Left lobe of liver (tissue), 2 donors: Measurements from ENCODE around the gene ULK4. TPM values are rescaled to one million over a fixed set of nuclear protein-coding genes. Genes with fewer than 3 reads are reported as not detected.
A peak's percentile ranks its signal among the peaks of the same experiment; 100 is the strongest.
"Not testable (repeated sequence)": the region's sequence is repeated elsewhere in the genome, so short reads cannot be mapped to it uniquely, and the experiment has no call there.

ENCODE experiments used
- ATAC-seq: fragments of 200-7000 bp; cut with Tn5 transposase; one replicate; pipeline ENCODE4 v1.9.1; 2020; ENCODE audit warnings: mild to moderate bottlenecking, moderate library complexity
- DNase-seq: peaks from one replicate; pipeline ENCODE4 v3.0.0-alpha.2; 2020; ENCODE audit warnings: low spot score
- total RNA-seq: library from RNA; stranded (reverse); gene quantifications from one replicate; pipeline ENCODE4 v1.2.1, GENCODE V29; 2021
- donor health status: DM: no; HTN: no; CAD: no; lungs with moderate emphysema.
- donor health status: DM: no; HTN: yes; CAD: no.

Gene ULK4
- total RNA-seq, 1 donor from 2014 or later: 2.3 TPM

DNA sequence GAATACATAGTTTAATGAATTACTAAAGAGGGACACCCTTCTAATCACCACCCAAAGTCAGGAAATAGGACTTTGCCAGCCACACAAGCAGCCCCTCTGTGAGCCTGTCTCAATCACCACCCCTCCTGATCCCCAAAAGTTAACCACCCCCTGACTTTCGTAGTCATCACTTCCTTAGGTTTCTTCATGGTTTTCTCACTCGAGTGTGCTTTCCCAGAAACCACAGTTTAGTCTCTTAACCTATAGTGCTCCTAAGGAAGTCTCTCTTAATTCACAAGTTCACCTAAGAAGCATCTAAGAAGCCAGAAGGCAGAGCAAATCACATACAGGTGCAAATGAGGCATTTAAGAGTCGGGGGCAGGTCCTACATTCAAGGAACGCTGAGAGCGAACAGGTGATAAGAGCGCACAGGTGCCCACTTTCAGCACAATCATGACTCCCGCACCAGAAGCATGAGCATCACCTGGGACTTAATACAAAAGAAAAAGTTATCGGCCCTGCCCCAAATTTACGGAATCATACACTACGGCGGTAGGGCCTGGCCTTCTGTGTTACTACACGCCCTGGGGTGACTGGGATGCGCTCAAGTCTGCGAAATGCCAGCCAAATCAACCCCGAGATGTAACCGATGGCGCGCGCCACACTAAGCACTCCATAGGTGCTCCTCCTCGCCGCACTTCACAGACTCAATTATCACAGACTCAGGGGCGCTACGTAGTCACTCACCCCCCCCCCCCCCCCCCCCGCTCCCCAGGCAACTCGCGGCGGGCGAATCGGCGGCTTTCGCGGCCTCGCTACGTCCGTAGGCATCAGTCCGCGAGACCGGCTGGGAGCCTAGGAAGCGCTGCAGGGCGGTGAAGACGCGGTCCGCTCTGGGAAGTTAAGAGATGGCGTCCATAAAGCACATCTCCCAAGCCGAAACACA, 815 bp downstream of the ULK4 start:
- DNase-seq (peak; percentile 49), ATAC-seq (peak; percentile 37)

DNA sequence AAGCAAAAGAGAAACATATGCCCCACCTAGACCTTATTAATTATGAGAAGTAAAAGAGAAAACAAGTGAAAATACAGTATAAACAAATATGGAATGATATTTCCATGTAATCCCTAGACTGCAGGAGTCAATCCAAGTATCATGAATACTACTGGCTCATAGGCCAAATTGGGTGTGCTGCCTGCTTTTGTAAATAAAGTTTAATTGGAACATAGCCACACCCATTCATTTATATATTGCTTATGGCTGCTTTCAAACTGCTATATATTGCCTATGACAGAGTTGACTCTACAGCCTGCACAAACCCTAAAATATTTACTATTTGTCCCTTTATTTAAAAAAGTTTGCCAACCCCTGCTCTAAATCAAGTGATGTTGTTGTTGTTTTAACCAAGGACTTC, 5.3 kb downstream of the ULK4 start:
- no peak for DNase-seq
- no peak for ATAC-seq

DNA sequence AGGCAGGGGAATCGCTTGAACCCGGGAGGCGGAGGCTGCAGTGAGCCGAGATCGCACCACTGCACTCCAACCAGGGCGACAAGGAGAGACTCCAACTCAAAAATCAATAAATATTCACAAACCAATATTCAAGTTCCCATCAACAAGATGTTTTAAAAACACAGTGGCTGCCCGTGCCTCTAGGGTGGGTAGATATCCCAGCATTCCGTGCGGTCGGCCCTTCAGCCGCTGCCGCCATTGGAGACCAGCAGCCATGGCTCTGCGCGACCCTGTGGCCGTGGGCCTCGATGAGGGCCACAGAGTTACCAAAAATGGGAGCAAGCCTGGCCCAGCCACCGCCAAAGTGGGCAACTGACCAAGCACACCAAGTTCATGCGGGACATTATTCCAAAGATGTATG, 6.7 kb downstream of the ULK4 start:
- DNase-seq (no peak), ATAC-seq (no peak)

DNA sequence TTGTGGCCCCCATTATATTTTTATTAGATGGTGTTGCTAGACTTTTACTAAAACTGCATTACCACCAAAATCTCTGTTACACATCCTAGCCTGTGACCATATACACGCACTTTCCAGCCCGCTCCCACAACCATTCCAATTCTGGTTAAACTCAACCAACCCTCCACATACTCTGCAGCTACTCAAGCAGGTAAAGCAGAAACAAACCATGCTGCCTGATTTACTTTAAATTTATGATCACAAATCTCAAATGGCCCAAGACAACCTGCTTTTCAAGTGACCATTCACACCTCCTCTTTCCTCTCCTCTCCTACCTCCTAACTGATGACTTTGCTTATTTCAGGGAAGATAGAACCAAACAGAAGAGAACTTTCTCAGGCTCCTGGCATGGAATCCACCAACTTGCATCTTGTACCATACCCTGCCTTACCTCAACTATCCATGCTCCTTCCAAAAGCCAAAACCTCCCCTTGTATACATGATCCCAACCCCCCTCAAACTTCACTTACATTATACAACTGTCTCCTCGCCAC, 18.5 kb downstream of the ULK4 start:
- DNase-seq: no peak
- no peak for ATAC-seq

GRCh38 chr3:41940393-41940792, 21.5 kb downstream of the ULK4 start:
- ATAC-seq (no peak), DNase-seq (no peak)

GRCh38 chr3:41936384-41936783, 25.5 kb downstream of the ULK4 start:
- DNase-seq (no peak), ATAC-seq (no peak)

DNA sequence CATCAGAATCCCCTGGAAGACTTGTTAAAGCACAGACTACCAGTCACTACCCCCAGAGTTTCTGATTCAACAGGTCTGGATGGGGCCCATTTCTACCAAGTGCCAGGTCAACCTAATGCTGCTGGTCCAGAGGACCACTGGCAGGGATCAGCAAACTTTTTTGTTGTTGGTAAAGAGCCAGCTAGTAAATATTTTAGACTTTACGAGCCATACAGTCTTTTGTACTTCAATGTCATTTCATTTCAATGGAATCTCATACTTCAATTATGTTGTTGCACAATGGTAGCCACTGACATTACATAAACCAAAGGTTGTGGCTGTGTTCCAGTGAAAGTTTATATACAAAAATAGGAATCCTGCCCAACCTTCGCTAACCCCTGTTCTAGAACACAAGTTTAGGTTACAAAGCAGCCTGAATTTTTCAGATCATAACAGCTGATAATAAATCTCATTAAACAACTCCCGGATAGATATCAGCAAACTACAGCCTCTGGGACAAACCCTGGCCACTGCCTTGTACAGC, 28.7 kb downstream of the ULK4 start:
- no peak for ATAC-seq
- no peak for DNase-seq

- ATAC-seq (no peak), DNase-seq (no peak)
Observed at GRCh38 chr3:41932464-41932863, 29.4 kb downstream of the ULK4 start.

DNA sequence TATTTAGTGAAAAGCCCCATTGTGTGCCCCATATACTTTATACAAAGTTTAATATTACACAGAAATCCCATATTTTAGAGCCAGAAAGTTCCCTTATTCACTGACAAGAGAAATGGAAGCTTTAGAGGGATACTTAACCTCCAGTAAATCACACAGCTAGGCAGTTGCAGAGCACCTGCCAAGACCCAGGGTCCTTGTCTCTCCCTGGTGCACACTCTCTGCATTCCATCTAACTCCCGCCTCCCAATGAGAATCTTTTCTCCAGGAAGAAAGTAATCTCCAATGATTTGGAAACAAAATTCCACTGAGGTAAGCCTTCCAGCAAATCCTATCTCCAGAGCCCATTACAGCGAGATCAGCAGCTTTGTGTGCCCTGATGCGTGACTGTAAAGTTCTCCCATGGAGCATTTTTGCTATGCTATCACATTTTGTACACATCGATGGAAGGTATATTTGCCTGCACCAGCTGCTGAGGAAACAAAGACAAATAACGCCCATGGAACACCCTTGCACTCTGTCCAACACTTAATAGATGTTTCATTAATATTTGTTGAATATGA, 41.4 kb downstream of the ULK4 start:
- ATAC-seq (no peak), DNase-seq (no peak)

DNA sequence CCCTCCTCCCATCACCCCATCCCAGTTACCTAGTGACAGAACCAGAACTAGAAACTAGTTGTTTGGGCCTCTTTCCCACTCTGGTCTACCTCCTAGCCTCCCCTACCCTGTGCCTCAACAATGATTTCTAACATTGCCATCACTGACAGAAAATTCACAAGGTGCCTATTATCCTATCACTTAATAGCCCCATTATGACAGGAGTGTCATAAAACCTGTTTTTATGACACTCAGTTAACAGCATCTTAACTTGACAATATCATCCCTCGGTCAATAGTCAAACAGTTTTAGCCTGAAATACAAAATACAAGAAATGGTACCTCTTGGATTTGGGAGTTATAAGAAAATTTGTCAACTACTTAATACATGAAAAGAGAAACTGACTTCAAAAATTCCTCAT, 46.5 kb downstream of the ULK4 start:
- ATAC-seq: no peak
- DNase-seq: no peak

DNA sequence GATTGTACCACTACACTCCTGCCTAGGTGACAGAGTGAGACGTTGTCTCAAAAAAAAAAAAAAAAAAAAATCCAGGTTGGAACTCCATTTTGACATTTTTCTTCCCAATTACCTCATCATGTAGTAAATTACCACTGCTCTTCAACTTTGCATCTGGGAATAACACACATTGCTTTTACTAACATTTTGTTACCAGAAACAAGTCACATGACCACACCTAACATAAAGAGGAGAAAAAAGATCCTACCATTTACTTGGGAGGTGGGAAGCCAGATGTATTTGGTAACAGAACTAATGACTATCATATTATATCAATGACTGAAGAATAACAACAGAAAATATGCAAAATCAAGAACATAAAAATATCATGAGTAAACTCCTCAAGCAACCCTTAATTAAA, 49.6 kb downstream of the ULK4 start:
- DNase-seq: no peak
- no peak for ATAC-seq

DNA sequence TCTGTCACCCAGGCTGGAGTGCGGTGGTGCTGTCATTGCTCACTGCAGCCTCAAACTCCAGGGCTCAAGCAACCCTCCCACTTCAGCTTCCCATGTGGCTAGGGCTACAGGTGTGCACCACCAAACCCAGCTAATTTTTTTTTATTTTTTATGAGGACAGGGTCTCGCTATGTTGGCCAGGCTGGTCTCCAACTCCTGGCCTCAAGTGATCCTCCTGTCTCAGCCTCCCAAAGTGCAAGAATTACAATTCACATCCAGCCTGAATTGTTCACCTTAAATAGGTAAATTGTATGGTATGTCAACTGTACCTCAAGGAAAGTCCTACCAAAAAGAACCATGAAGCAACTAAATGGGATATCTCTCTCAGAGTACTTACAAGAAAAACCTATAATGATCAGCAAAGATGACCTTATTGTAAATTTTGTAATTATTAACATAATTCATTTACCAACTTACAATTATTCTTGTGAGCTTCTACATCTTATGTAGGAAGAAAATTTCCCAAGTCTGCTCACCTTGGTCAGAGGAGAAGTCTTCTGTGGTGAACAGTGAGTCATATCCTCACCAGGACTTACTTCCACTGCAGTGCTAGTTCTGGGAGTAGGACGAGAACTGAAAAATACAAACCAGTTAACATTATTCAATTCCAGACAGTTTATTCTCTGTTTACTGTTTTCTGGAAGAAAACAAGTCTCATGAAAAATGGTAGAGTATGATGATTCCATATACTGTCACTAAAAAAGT, 54.4 kb downstream of the ULK4 start:
- ATAC-seq (no peak), DNase-seq (no peak)

DNA sequence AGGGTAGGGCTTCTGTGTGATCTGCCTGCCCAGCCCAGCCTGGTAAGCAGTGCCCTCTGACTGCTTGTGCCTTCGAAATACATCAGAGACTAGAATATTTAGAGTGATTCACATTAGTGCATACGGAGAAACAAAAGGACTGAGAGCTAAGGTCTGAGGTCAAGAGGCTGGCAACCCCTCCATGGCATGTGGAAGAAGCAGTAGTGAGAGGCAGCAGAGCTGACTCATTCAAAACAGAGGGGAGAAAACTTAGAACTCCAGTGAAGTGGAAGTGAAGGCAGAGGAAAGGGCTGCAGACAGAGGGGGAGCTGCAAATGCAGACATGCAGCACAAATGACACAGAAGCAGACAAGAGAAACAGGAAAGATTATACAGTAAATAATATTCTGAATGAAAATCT, 61.6 kb downstream of the ULK4 start:
- DNase-seq: no peak
- no peak for ATAC-seq

GRCh38 chr3:41898631-41899030, 63.3 kb downstream of the ULK4 start:
- ATAC-seq: no peak
- no peak for DNase-seq

GRCh38 chr3:41893977-41894376, 67.9 kb downstream of the ULK4 start:
- no peak for DNase-seq
- ATAC-seq: peak; percentile 72

DNA sequence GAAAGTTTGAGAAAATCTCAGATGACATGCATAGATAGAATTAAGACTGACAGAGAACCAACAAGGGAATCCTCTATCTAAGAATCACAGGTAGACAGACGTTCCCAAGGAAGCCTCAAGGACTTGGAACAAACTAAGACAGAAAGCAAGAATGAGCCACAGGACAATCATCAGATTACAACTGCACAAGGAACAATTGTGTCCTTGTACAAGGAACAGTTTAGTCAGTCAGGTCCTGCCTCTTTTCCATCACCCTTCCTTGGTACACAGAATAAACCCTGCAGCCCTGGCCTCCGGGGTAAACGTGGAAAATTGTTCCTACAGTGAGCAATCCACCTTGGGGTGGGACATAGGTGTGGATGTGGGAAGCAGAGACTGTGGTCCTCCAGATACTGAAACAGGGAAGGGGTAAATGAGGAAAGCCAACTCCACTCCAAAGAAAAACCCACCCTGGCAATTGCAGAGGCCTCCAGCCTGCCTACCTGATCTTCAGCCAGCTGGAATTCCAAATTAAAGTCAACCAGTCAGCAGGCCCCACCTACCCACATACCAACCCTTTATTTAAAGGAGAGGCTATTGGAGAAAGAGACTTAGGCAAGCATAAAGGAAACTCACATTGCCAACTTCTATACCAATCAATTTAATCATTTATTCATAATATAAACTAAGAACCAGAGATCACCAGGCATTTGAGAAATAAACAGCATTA, 73.4 kb downstream of the ULK4 start:
- ATAC-seq: no peak
- no peak for DNase-seq

- DNase-seq: no peak
- no peak for ATAC-seq
Observed at GRCh38 chr3:41882956-41883355, 78.9 kb downstream of the ULK4 start.

GRCh38 chr3:41881233-41881821, 80.6 kb downstream of the ULK4 start:
- peak; percentile 47 for ATAC-seq

DNA sequence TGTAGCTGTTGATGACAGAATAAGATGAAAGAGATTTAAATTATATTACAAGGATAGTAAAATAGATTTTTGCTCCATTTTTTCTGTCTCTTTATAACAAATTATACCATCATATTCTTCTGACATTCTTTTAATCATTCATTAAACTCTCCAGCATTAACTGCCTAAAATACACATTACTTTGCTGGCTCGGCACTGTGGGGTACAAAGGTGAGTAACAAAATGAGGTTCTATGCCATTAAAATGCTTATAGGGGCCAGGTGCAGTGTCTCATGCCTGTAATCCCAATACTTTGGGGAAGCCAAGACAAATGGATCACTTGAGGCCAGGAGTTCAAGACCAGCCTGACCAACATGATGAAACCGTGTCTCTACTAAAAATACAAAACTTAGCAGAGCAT, 81.5 kb downstream of the ULK4 start:
- no peak for DNase-seq
- peak; percentile 62 for ATAC-seq

More at GRCh38 chr3:41881233-41881821, 80.6 kb downstream of the ULK4 start:
- no peak for DNase-seq

DNA sequence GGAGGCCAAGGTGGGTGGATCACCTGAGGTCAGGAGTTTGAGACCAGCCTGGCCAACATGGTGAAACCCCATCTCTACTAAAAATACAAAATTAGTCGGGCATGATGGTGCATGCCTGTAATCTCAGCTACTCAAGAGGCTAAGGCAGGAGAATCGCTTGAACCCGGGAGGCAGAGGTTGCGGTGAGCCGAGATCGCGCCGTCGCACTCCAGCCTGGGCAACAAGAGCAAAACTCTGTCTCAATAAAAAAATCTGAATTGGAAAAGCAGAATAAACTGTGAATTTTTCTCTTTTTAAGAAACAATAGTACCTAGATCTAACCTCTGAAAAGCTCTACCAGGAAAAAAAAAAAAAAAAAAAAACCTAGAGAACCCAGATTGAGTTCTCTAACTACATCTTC, 84.2 kb downstream of the ULK4 start:
- ATAC-seq, DNase-seq: not testable (repeated sequence)
